ENCODE results near the gene LIN7B. TPM values are rescaled to one million over a fixed set of nuclear protein-coding genes. Genes with fewer than 3 reads are reported as not detected.

Gene LIN7B
- total and polyA plus RNA-seq, 4 donors: 2.2 to 3.8 (median 2.8) TPM

- no peak overlapping the region for H3K9ac ChIP-seq (ENCODE audit: low read depth in 1 of 2, low read length in 2 of 2)
- no peaks in the 10 kb centered on the region for H3K27me3 ChIP-seq (ENCODE audit: control insufficient read depth in 4 of 4, insufficient read depth in 4 of 4, low read length in 3 of 4)
- no peak overlapping the region for H3K27ac ChIP-seq (ENCODE audit: low read depth in 1 of 2, low read length in 2 of 2)
- no peak overlapping the region for H3K4me3 ChIP-seq (ENCODE audit: low read depth in 1 of 3, low read length in 3 of 3)
- H3K36me3 ChIP-seq (ENCODE audit: control insufficient read depth in 4 of 4, insufficient read depth in 3 of 4, low read depth in 1 of 4, low read length in 3 of 4): peaks cover 0 to 28% (median 11%) of the 10 kb centered on the region in 4 donors
- 84% methylated on average over 11 of the region's 11 CpGs for WGBS
- no peaks in the 10 kb centered on the region for H3K9me3 ChIP-seq (ENCODE audit: control insufficient read depth in 4 of 4, low read length in 3 of 4)
- no peak for TF ChIP-seq MAX (IDR thresholded peaks at IDR 0.05)
- no peak for TF ChIP-seq SP1 (IDR thresholded peaks at IDR 0.05)
- no peak for TF ChIP-seq NR2F2 (IDR thresholded peaks at IDR 0.05)
- TF ChIP-seq ZBTB33 (IDR thresholded peaks at IDR 0.05): no peak
- TF ChIP-seq JUND (IDR thresholded peaks at IDR 0.05): no peak
- no peak for TF ChIP-seq REST (IDR thresholded peaks at IDR 0.05)
- no peak for TF ChIP-seq CTCF (IDR thresholded peaks at IDR 0.05; ENCODE audit: low read depth, low read length, missing input control)
- TF ChIP-seq EGR1 (IDR thresholded peaks at IDR 0.05; ENCODE audit: low read depth in 2 of 2): no peak
- DNase-seq (ENCODE audit: low spot score): no peak
- H3K4me1 ChIP-seq (ENCODE audit: control insufficient read depth in 4 of 4, insufficient read depth in 4 of 4, low read length in 3 of 4): peaks cover 0 to 15% (median 8%) of the 10 kb centered on the region in 4 donors
These were observed 2.8 kb upstream of the LIN7B start for GRCh38 chr19:49111218-49111998.

GRCh38 chr19:49114630-49115363 lies 627 bp downstream of the LIN7B start:
- peaks cover 10 to 35% (median 26%) of the 10 kb centered on the region in 4 donors for H3K4me1 ChIP-seq (ENCODE audit: control insufficient read depth in 4 of 4, insufficient read depth in 4 of 4, low read length in 3 of 4)
- WGBS: 13% methylated on average over 68 of the region's 68 CpGs
- H3K9ac ChIP-seq (ENCODE audit: low read depth in 1 of 2, low read length in 2 of 2): peak overlapping the region in 1 of 2 donors; percentile 27
- H3K27me3 ChIP-seq (ENCODE audit: control insufficient read depth in 4 of 4, insufficient read depth in 4 of 4, low read length in 3 of 4): no peaks in the 10 kb centered on the region
- peak; percentile 59 for DNase-seq (ENCODE audit: low spot score)
- peak overlapping the region; percentile 49 to 95 (median 71) for H3K4me3 ChIP-seq (ENCODE audit: low read depth in 1 of 3, low read length in 3 of 3)
- H3K36me3 ChIP-seq (ENCODE audit: control insufficient read depth in 4 of 4, insufficient read depth in 3 of 4, low read depth in 1 of 4, low read length in 3 of 4): no peaks in the 10 kb centered on the region
- H3K9me3 ChIP-seq (ENCODE audit: control insufficient read depth in 4 of 4, low read length in 3 of 4): no peaks in the 10 kb centered on the region
- peak overlapping the region; percentile 39 to 57 for H3K27ac ChIP-seq (ENCODE audit: low read depth in 1 of 2, low read length in 2 of 2)
- TF ChIP-seq HNF4A (conservative IDR thresholded peaks at IDR 0.05): no peak

All from liver (tissue), 9 donors.